ENCODE results near the gene EPHB3.

EPHB3 gene

GRCh38 chr3:184543843-184544512 lies 17.6 kb upstream of the EPHB3 start:
- DNase-seq = peak; percentile 72 to 82

DNA sequence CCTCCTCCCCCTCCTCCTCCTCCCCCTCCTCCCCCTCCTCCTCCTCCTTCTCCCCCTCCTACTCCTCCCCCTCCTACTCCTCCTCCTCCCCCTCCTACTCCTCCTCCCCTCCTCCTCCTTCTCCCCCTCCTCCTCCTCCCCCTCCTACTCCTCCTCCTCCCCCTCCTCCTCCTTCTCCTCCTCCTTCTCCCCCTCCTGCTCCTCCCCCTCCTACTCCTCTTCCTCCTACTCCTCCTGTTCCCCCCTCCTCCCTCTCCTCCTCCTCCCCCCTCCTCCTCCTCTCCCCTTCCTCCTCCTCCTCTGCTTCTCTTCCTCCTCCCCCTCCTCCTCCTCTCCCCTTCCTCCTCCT lies 17.1 kb upstream of the EPHB3 start:
- no peak for DNase-seq

DNA sequence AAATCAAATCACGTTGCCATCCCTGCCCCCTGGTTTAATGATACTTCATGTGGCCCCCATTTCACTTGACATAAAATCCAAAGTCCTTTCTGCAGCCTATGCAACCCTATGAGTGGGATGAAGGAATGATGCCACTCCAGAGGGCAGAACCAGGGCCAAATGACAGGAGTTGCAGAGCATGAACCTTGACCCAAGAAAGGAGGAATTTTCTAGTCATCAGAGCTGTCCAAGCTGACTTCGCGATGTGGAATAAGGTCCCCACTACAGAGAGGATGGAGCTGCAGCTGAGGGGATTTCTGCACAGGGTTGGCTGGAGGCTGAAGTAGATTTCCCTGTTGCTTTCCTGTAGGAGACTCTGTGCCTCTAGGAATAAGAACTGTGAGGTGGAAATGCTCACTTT lies 15.8 kb upstream of the EPHB3 start:
- DNase-seq = no peak

- DNase-seq = peak in 1 of 2 donors; percentile 34
Observed at GRCh38 chr3:184546252-184546651, 15.3 kb upstream of the EPHB3 start.

DNA sequence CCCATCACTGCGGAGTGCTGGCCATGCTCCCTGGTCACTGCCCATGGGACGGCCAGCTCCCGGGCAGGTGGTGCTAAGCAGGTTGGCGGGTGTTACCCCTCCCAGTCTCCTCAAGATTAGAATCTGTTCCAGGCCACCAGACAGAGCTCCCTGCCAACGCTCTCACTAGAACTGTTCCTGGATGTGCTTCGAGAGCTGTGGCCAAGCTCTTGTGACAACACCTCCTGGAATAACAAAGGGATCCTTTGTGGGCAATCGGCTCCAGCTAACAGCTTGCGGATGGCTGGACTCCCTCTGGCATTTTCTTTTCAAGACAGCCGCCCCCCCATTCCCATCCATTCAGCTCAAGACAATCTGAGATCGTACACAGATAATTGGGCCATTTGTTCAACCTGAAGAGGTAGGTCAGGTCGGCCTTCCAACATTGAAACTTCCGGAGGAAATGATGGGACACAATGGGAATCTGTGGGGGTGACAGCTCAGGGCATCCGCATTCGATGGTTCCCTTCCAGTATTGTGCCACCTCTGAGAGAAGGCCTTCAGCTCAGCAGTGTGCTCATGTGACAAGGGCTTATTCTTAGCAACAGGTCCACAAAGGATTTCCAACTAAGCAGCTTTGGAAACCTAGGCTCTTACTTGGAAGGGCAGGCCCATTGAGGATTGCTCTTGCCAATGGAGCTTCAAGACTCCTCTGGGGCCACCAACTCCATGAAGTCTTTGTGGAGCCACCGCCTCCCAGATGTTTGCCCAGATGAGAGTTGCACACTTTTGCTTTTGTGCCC lies 11.6 kb upstream of the EPHB3 start:
- DNase-seq = no peak

DNA sequence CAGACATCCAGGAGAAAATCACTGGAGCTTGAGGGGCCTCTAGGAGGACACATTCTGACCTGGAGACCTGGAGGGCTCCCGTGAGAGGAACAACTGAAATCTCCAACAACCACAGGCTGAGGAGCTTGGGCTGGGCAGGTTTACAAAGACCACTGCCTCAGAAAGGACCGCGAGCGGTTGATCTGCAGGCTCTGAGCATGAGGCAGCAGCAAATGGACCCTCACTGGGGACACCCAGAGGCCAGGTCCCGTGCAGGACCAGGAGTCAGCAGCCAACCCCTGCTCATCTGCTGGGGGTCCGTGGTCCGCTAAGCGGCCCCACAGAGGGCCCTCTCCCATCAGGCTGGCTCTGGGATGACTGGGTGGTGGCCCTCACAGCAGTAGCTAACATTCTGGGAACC lies 10.5 kb upstream of the EPHB3 start:
- no peak for DNase-seq

- DNase-seq = no peak
Observed at GRCh38 chr3:184551614-184552256, 9.8 kb upstream of the EPHB3 start.

GRCh38 chr3:184552296-184552695 lies 9.3 kb upstream of the EPHB3 start:
- DNase-seq = no peak

- DNase-seq = no peak
Observed at GRCh38 chr3:184552863-184553262, 8.7 kb upstream of the EPHB3 start.

DNA sequence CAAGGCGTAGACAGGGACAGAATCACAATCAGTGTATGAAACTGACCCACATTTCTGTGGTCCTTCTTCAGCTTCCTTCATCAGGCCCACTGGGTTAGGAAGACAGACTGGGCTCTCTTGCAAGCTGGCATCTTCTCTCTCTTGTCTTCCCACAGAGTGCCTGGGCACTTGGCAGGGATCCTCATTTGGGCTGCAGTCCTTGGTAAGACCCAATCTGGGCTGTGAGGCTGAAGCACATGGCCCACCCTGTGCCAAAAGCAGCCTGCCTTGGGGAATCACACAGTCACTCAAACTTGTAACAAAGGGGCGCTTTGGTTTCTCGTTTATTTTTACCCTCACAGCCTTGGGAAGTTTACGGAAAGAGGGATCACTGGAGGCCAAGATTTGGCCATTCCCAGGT lies 8.2 kb upstream of the EPHB3 start:
- DNase-seq = no peak

GRCh38 chr3:184554461-184554860 lies 7.1 kb upstream of the EPHB3 start:
- no peak for DNase-seq

DNA sequence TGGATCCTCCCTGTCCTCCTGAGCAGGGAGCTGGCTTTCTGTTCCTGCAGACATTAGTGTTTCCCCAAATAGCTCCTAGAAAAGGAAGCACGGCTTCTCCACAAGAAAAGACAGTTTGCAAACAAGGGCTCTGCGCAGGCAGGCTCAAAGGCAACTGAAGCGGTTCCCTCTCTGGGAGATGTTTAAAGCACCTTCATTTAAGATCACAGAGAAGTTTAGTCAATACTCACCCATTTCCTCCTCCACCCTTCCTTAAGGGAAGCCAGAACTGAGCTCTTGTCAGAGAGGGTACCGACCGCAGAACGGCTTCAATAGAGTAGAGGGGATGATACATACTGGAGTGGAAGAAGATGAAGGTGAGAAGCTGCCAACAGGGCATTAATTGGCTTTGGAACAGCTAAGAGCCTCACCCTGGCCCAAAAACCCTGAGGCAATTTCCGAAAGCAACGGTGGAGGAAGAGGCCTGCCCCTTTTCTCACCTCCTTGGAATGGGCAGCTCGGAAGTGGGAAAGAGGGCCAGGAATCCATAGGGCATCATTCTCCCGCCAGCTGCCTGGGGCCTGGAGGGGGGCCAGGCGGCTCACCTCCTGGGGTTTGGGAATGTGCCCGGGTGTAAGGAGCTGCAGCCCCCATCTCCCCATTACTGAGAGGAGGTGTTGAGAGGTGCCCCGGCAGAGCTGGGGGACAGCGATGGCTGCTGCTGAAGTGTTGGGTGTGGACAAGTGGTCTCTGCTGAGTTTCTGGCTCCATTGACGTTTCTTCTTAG lies 4.8 kb upstream of the EPHB3 start:
- peak in 1 of 2 donors; percentile 46 for DNase-seq

- DNase-seq = no peak
Observed at GRCh38 chr3:184557348-184557950, 4.1 kb upstream of the EPHB3 start.

- DNase-seq = no peak
Observed at GRCh38 chr3:184558726-184559125, 2.9 kb upstream of the EPHB3 start.

DNA sequence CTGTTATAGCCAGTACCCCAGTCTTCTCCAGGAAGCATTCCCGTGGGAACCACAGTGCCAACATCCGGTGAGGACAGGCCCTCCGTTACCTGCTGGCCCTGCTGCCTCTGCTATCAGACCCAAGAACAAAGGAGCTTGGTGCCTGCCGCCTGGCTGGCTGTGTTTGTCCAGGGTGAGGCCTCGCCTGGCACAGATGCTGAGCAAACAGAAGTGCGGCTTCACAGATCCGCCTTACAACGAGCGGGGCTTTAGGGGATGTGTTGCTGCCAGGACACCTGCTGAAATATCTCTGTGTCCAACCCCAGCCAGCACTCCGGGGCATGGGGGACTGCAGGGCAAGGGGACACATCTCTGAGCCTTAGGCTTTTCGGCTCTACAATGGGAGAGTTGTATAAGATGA lies 2.2 kb upstream of the EPHB3 start:
- no peak for DNase-seq

- DNase-seq = no peak
Observed at GRCh38 chr3:184560531-184560930, 1.1 kb upstream of the EPHB3 start.

GRCh38 chr3:184561913-184562877 lies 610 bp downstream of the EPHB3 start:
- DNase-seq = peak in 1 of 2 donors; percentile 9

DNA sequence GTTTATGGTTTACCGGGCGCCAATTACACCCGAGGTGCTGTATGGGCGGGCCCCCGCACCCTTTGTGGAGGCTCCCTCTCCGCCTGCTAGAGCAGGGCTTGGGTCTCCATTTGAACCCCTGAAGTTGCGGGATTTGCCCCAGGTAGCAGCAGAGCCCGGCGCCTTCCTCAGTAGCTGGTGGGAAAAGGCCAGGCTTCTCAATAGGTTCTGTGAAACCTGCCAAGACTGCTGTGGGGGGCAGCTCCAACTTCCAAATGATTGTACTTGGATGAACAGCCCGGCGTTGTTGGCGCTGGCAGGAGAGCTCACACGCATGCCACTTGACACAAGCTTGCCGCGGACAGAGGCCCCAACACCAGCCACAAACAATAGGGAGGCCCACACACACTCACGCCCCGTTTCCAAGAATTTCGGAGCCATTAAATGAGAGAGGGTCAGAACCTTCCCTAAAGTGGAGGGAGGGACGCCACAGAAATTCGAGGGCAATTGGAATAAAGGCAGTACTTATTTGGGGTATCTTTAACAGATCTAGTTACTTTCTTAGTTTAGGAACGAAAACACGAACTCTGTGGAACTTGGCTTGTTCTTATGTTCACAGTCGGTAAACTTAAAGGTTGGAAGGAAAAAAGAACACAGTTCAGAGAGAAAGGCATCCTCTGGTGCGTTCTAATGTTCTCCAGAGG lies 1.4 kb downstream of the EPHB3 start:
- DNase-seq = no peak

GRCh38 chr3:184563561-184563925 lies 2.0 kb downstream of the EPHB3 start:
- no peak for DNase-seq

DNA sequence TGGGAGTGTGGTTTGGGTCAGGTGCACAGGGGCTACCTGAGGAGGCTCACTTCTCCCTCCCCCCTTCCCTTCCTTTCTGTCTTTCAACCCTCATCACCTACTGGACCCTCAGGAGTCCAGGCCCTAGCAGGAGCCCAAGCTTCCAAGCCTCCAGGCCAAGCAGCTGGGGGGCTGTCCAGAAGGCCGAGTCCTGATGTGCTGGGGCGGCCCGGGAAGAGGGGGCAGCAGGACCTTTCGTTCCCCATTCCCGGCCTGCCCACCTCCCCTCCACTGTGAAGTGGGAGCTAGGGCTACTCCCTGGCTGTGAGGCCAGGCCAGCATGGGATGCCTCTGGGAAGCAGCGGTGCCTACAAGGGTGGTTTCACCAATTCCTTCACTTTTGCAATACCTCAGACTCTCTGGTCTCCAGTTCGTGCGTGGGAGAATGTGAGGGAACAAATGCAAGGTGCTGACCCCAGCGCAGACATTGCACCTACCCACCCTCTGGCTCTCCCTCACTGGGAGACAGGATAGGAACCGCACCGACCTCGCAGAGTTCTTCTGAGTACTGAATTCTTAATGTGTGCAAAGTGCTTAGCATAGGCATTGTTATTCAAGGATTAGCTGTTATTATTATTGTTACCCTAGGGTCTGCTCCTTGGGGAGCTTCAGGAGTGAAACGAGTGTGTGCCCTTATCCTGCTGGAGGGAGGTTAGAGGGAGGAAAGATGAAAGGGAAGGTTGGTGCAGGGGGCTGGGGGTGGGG lies 2.5 kb downstream of the EPHB3 start:
- no peak for DNase-seq

Data from CD4-positive, alpha-beta T cell treated with Interleukin-1 beta for 1 hour (primary cell).